UCSD-AML1 (cell line): ENCODE results near the gene RNASE12.
"Not testable (repeated sequence)": the region's sequence is repeated elsewhere in the genome, so short reads cannot be mapped to it uniquely, and the experiment has no call there.

Experiments used
- DNase-seq: peaks from one replicate; lab custom pipeline; 2025; ENCODE audit not compliant: unreplicated experiment; lab: John Stamatoyannopoulos, UW

RNASE12 gene, protein sequence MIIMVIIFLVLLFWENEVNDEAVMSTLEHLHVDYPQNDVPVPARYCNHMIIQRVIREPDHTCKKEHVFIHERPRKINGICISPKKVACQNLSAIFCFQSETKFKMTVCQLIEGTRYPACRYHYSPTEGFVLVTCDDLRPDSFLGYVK

GRCh38 chr14:20591235-20591634, at the start of gene RNASE12:
RNASE12 (minus strand) TSS chr14:20591376; CDS start chr14:20590723, 653 bp downstream.
- DNase-seq: no peak

DNA sequence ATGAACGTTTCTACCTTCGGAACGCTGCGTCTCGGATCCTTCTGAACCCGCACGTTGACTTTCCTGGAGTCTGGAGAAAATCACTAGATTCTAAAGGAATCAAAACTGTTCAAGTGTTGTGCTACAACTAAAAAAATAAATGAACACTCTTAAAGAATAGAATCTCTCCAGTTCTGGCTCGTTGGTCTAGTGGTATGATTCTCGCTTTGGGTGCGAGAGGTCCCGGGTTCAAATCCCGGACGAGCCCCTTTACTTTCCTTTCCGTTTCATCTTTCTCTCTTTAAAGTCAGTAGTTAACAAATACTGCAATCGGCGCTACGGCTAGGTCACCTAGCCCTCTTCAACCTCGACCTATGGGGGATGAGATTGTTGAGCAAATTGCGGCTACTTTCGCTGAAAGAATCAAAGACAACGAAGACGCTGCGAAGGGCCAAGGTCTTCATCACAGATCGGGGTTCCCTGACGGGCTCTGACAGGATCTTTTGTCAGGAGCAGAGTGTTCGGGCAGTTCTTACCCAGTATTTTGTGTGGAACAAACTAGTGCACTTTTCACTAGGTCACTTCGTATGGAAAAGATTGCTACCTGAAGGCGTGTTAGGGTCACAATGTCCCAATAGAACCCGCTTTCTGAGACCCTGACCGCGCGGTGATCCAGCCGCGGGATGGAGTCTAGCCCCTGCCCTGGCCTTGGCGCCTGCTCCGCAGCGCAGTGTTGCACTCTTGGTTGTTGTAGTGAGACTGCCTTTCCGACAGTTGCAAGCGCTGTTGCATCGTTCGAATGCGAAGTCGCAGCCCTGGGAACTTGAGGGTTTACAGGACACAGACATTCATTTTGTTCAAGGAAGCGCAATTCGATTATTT, 41.9 kb upstream of the RNASE12 start:
- peak; percentile 77 for DNase-seq

- no peak for DNase-seq
These were observed 41.3 kb upstream of the RNASE12 start for GRCh38 chr14:20632448-20632830.

- DNase-seq: peak; percentile 34
These were observed 40.8 kb upstream of the RNASE12 start for GRCh38 chr14:20631880-20632389.

DNA sequence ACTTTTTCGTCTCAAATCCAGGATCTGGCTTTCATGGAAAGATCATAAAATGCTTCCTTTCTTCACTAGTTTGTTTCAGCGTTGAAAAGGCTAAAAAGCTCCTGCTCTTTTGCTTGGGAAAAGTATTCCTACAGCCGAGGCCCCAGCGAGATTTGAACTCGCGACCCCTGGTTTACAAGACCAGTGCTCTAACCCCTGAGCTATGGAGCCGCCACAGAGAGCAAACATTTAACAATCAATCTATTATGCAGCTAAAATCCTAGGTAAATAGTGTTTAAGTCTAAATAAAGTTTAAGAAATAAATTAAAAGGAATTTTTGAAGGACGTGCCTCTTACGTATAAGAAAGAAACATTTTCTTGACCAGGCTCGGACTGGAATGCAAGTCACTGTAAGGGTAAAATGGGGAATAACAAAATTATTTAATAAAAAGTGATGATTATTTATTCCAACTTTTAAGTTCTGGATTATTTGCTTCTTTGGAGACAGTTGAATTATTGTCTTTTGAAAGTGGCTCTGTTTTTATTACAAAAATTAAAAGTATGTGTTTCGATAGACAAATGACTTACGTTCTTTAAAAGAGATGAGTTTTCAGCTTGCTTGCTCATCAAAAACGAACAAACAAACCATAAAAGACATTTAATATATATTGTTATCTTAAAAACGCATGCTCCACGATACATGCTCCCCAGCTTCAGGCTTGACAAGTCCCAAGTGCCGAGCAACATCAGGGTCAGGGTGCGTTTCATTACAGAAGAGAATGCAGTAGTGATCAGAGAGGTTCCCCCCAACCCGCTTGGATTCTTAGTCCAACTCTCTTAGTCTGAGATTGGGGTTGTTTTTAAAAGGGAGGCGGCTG, 40.1 kb upstream of the RNASE12 start:
- peak; percentile 64 for DNase-seq

DNA sequence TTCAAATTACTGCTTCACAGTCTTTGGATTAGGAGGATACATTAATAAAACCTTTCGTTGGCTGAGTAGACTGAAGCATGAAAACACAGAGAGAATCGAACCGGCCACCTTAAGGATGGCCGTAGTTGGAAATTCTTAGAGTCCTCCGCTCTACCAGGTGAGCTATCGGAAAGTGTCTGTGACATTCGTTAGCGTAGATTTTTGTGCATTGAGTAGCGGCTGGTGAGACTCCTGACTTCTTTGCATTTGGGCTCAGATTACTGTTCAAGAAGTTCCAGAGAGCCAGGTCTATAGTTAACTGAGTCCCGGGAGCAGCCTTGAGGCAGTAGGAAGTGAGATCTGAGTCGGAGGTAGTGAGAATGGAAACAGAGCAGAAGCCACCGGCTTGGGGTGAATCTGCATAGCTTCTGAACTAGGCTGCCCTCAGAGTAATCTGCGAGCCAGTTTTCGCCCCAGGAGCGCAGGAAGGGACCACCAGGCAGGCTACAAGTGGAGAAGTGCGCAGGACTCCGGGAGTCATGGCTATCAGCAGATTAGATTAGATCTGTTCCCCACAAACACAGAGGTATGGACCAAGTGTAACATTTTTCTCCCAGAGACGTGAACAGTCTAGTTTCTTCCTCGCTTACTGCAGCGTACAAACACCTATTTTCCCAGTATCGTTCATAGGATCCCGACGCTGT, 39.3 kb upstream of the RNASE12 start:
- DNase-seq: peak; percentile 31

DNA sequence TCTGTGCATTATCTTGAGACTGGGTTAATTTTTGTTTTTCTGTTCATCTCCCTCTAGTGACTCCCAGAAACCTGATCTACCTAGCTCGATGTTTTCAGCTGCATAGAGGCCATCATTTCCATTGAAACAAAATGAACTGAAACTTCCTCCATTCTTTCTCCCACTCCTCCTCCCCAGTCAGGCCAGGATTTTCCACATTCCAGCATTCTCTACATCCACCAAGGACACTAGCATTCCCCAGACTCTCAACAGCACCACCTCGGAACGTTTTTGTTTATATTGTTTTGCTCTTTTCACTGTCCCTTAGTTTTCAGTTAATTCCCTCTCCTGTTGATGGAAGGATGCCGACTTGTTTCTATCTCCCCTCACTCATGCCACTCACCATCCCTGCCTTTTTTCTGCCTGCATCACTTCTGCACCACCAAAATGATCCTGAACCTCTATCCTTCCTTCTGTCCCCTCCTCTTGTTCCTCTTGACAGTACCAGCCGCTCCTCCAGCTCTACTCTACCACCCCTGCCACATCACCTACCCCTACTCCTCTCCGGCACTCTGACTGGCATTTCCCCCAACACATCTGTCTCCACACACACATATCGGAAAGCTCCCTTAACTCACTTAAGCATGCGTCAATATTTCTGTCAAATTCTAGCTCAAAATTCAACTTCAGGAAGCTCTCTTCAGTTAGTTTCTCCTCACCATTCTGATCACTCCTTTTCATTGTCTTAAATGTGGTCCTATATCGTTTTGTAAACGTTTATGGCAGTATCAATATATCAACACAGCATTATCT, 37.1 kb upstream of the RNASE12 start:
- DNase-seq: no peak

DNA sequence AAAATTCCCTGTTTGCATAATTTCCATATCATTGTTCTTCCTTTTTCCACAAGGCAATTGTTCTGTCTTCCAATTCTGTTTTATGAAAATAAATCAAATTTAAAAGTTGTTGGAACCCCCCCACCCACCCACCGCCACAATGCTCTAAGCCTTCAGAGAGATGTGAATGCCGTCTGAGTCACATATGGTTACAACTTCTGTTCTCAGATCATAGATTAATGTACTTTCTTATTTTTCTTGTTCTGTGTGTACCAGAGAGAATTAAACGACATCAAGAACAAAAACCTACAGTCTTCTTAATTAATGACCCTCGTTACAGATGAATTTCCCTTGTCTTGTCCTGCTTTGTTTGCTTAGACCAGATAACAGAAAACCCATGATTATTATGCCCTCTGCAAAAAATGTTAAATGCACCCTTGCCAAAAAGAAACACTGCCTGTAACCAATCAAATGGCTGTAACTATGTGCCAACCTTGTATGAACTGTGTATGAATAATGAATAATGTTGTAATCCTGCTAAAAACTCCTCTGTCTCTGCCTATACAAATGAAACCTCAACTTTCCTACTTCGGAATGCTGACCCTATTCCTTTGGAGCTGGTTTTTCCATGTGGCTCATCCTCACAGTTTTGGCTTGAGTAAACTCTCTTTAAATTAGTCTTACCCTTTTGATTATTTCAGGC, 36.3 kb upstream of the RNASE12 start:
- DNase-seq: no peak

DNA sequence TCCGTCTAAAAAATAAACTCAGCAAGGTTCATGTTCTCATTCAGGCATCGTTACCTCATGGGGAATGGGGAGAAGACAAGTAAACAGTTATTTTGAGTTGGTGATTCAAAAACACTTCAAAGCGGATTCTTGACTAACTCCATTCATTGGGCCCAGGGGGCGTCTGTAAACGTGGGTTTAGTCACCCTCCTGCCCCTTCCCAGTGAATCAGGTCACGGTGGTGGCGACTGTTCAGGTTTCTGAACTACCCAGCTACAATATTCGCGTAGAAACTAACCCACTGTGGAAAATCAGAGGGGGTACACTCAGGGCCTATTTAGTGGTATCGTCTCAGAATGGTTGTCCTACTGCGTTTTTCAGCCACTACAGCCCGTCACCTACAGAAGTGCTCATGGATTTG, 35.1 kb upstream of the RNASE12 start:
- DNase-seq: no peak

- DNase-seq: peak; percentile 51
These were observed 33.4 kb upstream of the RNASE12 start for GRCh38 chr14:20624495-20625070.

- DNase-seq: peak; percentile 25
These were observed 32.6 kb upstream of the RNASE12 start for GRCh38 chr14:20623798-20624197.

GRCh38 chr14:20622816-20623291, 31.7 kb upstream of the RNASE12 start:
- no peak for DNase-seq

GRCh38 chr14:20620798-20621478, 29.8 kb upstream of the RNASE12 start:
- DNase-seq: no peak

- DNase-seq: not testable (repeated sequence)
These were observed 28.5 kb upstream of the RNASE12 start for GRCh38 chr14:20619688-20620087.

GRCh38 chr14:20618271-20618749, 27.1 kb upstream of the RNASE12 start:
- DNase-seq: no peak

DNA sequence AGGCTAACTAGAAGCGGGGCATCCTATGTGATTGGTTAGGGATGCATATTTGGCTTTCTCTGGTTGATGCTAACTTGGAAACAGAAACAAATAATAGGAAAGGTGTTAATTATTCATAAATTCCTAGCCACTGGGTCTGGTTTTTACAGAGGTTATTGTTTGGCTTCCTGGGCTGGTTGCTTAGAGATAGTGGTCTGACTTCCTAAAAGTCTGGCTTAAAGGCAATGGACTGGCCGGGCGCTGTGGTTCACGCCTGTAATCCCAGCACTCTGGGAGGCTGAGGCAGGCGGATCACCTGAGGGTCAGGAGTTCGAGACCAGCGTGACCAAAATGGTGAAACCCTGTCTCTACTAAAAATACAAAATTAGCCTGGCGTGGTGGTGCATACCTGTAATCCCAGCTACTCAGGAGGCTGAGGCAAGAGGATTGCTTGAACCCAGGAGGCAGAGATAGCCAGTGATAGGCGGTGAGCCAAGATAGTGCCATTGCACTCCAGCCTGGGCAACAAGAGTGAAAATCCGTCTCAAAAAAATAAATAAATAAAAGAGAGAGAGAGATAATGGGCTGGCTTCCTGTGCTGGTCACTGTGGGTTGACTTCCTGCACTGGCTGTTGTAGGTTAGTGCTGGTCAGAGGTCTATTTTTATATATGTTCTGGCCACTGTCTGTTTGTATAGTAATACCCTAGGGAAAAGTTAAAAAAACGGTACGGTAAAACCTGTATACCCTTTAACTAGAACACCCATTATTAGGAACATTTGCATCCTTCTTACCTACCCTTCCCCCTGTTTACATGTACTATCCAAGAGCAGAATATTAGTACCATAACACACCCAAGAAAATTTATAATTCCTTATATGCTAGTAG, 26.2 kb upstream of the RNASE12 start:
- DNase-seq: no peak

DNA sequence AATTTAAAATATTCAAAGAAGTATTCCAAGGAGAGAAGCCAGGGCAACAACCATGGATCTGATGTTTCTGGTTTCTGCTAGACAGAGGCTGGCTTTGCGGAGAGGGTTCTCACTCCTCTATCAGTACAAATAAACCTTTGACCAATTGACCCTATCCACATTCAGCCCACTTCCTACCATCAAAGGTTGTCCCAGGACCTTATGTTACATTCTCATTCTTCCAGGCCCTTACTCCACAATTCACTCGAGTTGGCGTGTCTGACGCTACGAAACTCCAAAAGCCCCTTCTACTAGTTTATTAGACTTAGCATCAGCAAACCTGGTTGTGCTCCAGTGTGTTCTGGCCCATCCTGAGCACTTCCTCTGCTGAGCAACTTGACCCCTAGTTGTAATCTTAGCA, 24.8 kb upstream of the RNASE12 start:
- no peak for DNase-seq
